GM18508 (cell line): ENCODE data around the gene TRERF1.
"Not testable (repeated sequence)": the region's sequence is repeated elsewhere in the genome, so short reads cannot be mapped to it uniquely, and the experiment has no call there.

Experiments used
- ATAC-seq: cut with Tn5 transposase; IDR thresholded peaks from one replicate; pipeline ENCODE4 v1.9.1; 2021; ENCODE audit warnings: moderate number of reproducible peaks; ENCODE audit not compliant: insufficient read depth, unreplicated experiment

The TRERF1 gene

DNA sequence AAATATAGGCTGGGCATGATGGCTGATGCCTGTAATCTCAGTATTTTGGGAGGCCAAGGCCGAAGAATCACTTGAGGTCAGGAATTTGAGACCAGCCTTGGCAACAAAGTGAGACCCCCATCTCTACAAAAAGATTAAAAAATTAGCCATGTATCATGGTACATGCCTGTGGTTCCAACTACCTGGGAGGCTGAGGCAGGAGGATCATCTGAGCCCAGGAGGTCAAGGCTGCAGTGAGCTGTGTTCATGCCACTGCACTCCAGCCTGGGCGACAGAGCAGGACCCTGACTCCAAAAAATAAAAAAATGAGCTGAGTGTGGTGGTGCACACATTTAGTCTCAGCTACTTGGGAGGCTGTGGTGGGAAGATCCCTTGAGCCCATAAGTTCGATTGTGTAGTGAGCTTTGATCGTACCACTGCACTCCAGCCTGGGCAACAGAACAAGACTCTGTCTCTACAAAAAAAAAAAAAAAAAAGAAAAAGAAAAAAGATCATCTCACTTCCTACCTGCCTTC is 246.9 kb downstream of the TRERF1 start:
- no peak for ATAC-seq

DNA sequence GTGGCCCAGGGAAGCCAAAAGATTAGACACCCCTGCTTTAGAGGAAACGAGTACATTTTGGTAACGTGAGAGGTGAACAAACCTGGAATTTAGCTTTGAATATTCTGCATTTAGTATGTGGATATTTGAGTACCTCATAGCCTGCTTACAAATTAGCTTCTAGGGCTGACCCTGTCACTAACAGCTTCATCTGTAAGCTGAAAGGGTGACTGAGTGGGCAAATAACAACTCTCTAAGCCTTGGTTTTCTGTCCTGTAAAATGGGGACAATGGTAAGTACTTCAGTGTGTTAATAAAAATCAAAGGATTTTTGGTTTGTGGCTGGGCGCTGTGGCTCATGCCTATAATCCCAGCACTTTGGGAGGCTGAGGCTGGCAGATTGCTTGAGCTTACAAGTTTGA is 248.5 kb downstream of the TRERF1 start:
- no peak for ATAC-seq

DNA sequence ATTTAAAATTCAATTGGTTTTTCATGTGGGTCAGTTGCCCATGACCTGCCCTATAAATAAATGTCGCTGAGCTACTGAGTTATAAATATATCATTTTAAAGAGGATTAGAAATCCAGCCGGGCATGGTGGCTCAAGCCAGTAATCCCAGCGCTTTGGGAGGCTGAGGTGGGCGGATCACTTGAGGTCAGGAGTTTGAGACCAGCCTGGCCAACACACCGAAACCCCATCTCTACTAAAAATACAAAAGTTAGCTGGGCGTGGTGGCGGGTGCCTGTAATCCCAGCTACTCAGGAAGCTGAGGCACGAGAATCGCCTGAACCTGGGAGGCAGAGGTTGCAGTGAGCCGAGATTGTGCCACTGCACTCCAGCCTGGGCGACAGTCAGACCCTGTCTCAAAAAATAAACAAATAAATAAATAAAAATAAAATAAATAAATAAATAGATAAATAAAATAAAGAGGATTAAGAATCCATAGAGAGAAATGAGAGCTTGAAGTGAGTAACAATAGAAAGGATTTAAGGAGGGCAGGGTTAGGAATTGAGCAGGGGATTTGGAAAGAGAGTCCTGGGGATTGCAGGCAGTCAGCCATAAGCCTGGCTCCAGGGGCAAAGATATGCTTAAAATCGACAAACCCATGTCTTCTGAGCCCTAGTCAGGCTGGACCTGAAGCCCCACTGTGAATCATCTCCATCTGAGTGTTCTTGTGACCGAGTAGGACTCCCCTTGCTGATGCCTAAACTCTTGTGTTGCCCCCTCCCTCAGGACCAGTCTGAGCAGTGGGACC is 249.4 kb downstream of the TRERF1 start:
- not testable (repeated sequence) for ATAC-seq

DNA sequence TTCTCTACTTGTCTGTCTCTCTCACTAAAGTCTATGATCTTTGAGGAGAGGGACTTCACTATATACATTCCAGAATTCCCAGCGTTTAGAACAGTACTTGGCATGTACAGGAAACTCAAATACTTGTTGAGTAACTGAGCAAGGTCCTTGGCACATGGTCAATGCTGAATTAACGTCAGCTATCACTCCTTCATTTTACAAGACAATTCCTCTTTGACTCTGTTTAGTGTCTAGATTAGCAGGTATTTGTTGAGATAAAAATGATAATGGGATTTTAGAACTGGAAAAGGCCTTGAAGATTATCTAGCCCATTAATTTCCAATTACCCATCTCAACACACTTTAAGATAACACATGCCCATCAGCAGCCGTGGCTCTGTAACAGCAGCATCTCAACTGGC is 250.3 kb downstream of the TRERF1 start:
- no peak for ATAC-seq

DNA sequence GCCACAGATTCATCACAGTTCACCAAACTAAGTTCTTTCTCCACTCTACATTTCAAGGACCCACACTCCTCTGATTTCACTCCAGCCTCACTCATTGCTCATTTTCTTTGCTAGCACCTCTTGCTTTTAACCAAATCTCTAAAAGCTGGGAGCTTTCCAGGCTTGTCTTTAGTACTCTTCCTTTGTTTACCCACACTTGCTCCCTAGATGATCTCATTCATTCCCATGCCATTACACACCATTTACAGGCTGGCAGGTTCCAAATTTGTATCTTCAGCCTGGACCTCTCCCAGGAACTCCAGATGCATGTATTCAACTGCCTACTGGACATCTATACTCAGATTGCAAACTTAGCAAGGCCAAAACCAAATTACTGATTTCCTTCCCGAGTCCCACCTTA is 251.7 kb downstream of the TRERF1 start:
- no peak for ATAC-seq

DNA sequence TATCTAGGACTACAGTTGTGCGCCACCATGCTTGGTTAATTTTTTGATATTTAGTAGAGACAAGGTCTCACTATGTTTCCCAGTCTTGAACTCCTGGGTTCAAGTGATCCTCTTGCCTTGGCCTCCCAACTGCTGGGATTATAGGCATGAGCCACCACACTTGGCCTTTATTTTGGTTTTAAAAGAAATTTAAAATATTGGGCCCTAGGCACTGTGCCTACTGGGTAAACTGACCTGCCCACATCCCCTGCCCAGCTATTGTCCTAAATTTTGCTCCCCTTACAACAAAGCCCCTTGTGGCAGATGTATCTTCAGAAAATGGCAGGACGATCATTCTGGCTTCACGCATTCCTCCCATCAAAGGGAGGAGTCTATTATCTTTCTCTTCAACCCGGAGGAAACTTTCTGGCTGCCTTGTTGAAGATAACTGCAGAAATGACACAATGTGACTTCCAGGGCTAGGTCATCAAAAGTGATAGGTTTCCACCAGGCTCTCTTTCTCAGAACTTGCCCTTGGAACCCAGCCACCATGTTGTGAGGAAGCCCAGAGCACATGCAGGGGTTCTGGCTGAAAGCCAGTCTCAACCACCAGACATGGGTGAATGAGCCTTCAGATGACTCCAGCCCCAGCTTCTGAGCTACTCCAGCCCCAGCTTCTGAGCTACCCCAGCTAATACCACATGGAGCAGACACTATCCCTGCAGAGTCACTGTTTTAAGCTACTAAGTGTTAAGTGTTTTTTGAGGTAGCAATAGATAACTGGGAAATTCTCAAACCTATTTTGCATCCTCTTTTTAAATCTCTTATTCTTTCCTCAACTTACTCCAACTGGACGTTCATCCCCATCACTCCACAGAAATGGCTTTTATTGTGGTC is 252.4 kb downstream of the TRERF1 start:
- no peak for ATAC-seq

DNA sequence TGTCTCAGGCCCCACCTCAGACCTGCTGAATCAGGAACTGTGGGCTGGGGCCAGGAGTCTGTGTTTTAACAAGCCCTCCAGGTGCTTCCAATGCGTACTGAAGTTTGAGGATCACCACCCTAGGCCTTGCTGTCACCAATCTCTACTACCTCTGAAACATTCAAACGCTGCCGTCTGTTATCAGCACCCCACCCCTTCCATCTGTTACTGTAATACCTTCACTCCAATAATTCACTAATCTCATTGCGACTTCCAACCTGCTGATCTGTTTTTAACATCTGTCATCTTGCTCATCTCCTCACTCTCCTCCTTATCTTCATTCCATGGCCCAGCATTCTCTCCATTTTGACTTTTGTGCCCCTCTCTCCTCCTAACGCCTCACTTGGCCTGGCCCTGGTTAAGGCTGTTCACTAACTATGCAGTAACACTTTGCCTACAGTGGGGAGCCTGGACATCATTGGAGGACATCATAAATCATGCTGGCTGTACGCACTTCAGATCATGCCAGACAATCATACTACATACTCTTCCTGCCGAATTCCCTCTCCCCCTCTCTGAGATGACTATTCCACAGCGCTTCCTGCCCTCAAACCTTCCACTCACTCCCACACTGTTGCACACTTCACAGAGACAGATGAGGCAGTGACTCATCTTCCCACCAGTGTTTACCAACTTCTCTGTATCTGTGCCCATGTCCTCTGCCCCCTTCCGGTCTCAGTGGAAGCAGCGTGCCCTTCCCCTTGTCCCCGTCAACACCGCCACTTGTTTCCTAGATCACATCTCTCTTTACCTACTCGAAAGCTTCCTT is 254.0 kb downstream of the TRERF1 start:
- no peak for ATAC-seq

DNA sequence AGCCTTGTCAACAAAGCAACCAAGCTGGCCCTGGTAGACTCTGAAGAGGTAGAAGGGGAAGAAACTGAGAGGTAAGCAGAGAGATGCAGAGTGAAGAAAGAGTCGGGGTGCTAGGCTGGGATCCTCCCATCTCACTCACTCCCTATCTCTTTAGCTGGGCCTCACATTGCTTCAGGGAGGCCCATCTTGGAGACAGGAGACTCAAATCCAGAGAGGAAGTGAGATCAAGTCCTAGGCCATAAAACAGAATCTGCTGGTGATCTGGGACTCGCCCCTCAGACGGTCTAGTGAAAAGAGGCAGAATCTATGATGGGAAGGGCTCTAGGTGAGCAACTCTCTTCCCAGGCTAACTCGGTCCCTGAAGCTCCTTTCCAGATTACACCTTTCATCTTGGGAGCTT is 256.3 kb downstream of the TRERF1 start:
- no peak for ATAC-seq

DNA sequence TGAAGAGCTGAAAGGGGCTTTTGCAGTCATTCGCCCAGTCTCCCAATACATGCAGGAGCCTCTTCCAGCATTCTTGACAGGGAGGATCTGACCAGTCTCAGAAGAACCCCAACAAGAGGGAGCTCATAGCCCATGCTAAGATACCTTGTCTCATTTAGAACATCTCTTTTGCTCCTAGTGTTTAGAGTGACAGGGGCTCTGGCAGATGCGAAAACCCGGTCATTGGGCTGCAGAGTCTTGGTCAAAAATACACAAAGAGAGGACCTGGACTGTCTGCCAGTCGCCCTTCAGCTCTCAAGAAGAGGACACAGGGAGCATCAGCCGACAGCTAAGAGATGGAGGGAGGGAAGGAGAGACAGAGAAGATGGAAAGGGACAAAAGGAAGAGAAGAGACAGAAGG is 257.7 kb downstream of the TRERF1 start:
- no peak for ATAC-seq

DNA sequence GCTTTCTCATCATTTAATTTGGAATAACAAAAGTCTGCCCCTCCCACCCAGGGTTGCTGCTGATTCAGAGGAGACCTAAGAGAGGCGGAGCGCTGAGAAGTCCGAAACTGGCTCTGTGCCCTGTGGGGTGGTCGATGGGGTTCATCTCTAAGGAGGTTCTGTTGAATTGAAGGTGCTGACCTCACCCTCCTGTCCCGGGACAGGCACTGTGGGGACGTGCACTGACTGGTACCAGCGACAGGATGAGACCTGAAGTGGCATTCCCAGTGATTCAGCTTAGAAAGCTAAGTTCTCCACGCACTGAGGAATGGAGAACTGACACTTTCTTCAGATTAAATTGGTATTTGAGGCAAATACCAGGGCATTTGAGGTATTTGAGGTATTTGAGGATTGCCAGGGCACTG is 258.2 kb downstream of the TRERF1 start:
- ATAC-seq = no peak

DNA sequence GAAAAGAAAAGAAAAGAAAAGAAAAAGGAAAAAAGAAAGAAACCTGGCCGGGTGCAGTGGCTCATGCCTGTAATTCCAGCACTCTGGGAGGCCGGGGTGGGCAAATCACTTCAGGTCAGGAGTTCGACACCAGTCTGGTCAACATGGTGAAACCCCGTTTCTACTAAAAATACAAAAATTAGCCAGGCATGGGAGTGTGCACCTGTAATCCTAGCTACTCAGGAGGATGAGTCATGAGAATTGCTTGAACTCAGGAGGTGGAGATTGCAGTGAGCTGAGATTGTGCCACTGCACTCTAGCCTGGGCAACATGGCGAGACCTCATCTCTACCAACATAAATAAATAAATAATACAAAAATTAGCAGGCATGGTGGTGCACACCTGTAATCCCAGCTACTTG is 259.3 kb downstream of the TRERF1 start:
- not testable (repeated sequence) for ATAC-seq

DNA sequence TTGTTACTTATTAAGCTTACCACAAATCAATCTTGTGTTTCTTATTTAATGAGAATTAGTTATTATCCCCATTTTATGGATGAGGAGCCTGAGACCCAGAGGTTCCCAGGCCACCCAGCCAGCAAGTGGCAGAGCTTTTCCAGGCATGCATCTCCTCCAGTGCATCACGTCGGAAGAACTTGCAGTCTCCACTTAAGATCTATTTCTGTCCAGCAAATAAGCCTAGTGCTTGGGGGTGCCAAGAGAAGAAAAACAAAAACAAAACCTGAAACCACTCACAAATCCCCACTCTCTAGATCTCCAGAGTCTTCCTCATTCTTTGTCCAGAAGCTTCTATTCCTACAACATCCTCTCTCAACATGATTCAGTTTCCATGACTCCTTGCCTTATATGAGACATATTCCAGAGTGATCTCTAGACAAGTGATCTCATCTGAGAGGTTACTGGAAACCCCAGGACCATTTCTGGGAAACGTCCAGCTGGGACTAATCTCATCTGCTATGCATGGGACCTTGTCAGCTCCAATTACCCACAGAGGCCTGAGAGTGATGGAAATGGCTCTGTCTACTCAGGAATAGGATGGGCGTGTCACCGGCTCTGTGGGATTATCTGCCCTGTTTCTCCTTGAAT is 261.1 kb downstream of the TRERF1 start:
- no peak for ATAC-seq

DNA sequence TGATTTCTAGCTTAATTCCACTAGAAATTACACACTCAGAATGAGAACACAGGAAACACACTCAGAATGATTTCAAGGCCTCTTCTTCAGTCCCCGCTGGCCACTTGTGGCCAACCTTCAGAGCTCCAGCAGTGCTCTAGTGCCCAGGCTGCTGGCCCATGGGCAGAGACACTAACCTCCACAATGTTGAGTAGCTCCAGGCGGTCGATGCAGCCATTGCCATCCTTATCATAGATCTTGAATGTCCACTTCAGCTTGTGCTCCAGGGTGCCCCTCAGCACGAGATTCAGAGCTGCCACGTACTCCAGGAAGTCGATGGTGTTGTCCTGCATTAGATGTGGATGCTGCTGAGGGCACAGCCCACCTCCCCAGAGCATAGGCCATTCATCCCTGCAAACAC is 263.3 kb downstream of the TRERF1 start:
- no peak for ATAC-seq

DNA sequence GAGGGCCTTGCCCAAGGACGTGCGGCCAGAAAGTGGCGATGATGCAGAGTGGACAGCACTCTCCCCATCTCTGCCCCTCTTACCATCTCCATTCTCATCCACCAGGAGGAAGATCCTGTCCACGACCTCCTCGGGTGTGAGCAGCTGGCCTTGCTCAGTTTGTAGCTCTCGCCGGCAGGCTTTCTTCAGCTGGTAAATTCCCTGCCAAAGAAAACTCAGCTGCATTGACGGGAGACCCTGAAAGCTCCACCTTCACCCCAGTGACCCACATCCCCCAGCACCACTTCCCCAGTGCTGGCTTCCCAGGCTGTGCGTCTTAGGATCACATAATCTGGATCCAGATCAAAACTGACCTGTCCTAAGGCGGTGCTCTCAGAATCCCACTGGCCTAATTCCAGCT is 266.1 kb downstream of the TRERF1 start:
- ATAC-seq = no peak

DNA sequence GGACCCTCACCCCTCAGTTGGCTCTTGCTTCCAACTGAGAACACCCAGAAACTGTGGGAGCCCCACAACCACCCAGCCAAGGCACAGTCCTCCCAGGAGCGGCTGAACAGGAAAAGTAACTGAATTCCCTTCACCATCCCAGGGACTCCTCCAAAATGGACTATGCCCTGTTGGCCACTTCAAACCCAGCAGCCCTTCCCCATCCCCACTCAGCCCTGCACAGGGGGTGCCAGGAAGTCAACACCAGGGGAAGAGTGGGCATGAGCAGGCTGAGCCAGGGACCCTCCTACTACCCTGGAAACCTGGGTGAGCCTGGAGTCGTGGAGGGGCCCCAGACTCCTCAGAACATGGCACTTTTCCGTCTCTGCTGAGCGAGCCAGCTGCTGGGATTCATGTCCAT is 267.3 kb downstream of the TRERF1 start:
- ATAC-seq = no peak

DNA sequence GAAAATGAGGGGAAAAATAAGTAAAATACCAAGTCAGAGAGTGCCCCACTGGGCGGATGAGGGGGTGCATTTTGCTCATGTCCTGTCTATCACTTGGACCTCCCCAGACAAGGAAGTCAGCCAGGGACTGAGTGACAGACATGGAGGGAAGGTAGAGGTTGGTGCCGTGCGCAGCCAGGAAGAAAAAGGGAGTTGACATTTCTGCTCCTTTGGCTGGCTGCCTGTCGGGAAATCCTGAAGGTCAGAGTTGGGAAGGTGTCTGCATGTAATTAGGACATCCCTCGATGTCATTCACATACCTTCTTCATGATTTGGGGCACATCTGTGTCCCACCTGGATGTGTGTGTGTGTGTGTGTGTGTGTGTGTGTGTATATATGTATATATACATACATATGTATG is 269.6 kb downstream of the TRERF1 start:
- ATAC-seq = no peak

DNA sequence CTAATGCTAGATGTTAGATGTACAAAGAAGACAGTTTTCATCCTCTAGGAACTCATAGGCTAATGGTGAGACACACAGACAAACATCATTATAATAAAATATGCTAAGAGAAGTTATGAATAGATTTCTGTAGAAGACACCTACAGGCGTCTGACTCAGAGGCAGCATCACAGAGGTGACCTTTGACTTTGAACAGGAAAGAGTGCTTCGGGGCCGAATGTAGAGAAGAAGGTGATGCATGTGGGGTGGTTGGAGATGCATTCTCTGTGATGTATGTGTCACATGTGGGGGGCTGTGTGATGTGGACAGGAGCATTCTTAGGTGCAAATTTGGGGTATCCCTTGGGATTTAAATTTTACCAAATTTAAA is 271.8 kb downstream of the TRERF1 start:
- ATAC-seq = no peak

DNA sequence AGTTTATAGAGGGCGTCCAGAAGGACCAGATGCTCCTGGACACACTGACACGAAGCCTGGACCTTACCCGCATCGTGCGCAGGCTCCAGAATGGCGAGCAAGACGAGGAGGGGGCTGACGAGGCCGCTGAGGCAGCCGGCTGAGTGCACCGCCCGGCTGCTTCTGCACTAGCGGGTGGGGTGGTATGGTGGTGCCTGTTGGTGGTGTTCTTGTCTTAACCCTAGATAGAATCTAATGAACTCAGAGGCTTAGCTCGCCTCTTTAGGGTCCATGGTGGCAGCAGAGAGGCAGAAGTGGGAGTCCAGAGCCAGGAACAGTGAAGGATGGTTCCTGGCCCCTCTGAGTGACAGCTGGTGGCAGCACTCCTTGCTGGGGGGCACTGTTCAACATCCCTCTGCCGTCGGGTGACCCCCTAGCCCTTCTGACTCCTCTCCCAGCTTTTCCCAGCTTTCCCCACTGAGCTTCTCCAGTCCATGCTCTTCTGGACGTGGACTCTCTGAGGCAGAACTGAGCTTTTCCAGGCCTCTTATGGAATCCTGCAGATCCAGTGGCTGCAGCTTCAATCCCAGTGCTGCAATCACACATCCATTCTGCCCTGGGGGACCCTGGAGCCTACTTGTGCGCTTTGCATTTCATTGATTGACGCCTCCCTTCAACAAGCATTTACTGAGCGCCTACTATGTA is 272.3 kb downstream of the TRERF1 start:
- no peak for ATAC-seq

DNA sequence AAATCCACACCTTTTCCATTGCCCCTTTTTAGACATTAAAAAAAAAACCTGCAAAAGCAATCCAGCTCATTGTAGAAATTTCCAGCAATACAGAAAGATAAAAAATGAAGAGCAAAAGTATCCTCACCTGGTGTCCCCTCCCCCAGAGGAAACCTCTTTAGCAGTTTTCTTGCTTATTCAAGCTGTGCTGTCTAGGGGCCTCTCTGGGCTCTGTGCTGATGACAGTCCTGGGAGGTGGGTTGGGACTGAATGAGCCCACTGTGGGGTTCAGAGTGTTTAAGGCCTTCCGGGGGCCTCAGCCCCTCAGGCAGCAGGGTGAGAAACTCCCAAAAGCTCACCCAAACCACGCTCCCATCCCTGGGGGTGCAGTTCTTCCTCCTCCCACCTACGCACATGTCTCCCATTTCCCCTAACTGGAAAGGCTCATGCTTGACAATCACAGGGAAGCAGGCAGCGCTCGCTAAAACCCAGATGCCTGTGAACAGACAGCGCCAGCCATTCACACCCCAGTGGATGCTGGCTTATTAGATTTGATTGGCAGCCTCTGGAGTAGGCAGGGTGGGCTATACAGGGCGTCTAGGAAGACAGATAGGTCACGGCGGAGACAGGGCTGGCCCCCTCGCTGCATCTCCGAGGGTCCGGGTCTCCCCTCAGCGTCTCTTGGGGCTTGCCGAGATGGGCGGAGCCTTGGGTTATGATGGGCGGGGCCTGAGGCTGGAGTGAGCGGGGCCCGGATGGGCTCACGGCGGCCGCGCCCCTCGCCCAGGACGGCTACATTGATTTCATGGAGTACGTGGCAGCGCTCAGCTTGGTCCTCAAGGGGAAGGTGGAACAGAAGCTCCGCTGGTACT is 274.0 kb downstream of the TRERF1 start:
- no peak for ATAC-seq
